H1 (cell line): ENCODE measurements around the gene GRIFIN. TPM values are rescaled to one million over a fixed set of nuclear protein-coding genes. Genes with fewer than 3 reads are reported as not detected.

ENCODE experiments used
- BCL11A ChIP-seq, 2 experiments: IDR thresholded peaks; one replicate each; pipeline ENCODE4 v1.6.1; 2011; ENCODE audit warnings: low read depth in 2 of 2, low read length in 2 of 2, mild to moderate bottlenecking in 2 of 2
- E2F6 ChIP-seq: IDR thresholded peaks from 2 replicates; pipeline ENCODE4 v1.6.1; 2012; ENCODE audit warnings: inconsistent platforms
- FOSL1 ChIP-seq: IDR thresholded peaks from 2 replicates; pipeline ENCODE4 v1.6.1; 2011; ENCODE audit warnings: mild to moderate bottlenecking, low read depth, low read length, moderate library complexity; ENCODE audit not compliant: insufficient read depth
- GTF2F1 ChIP-seq: IDR thresholded peaks from 2 replicates; pipeline ENCODE4 v1.6.1; 2012; ENCODE audit warnings: low read depth, low read length, improper control_type of control experiment, borderline replicate concordance
- KDM4A ChIP-seq: IDR thresholded peaks from one replicate; pipeline ENCODE4 v1.7.1; 2012; ENCODE audit warnings: low read depth, mild to moderate bottlenecking, moderate library complexity, low read length, inconsistent platforms; ENCODE audit not compliant: severe bottlenecking
- SRF ChIP-seq: IDR thresholded peaks from 2 replicates; pipeline ENCODE4 v1.6.1; 2011; ENCODE audit warnings: mild to moderate bottlenecking, low read depth, low read length, moderate library complexity
- TCF12 ChIP-seq: IDR thresholded peaks from 2 replicates; pipeline ENCODE4 v1.6.1; 2011; ENCODE audit warnings: low read depth, mild to moderate bottlenecking, low read length
- polyA plus RNA-seq, 7 experiments: library from polyadenylated mRNA; depleted of rRNA in 3 of 7; stranded (reverse) in 5 of 7; unstranded in 2 of 7; fragments of >200 nt in 5 of 7; fragments of 200-250 nt in 2 of 7; gene quantifications; 1 replicate in 5 of 7; 2 replicates in 1 of 7; 4 replicates in 1 of 7; pipeline versions ENCODE4 v1.2.1 to v1.2.3, GENCODE V29; 2011 to 2013; ENCODE audit warnings: missing spikeins in 2 of 7, mixed read lengths in 2 of 7
- total RNA-seq: library from RNA; stranded (reverse); fragmentation: NEBNext Ultra II Directional; extraction: Animal tissue kit (Norgen Biotek cat#: 25700); gene quantifications from 2 replicates; pipeline ENCODE4 v1.2.1, GENCODE V29; 2021
- TF ChIP-seq, protein P1 (sequence below): IDR thresholded peaks from 2 replicates; pipeline ENCODE4 v1.6.1; 2011; ENCODE audit warnings: low read length, improper control_type of control experiment
- TF ChIP-seq, protein P2 (sequence below): IDR thresholded peaks from 2 replicates; pipeline ENCODE4 v1.6.1; 2011; ENCODE audit warnings: low read depth, mild to moderate bottlenecking, low read length; ENCODE audit not compliant: insufficient read depth

The GRIFIN gene
- total and polyA plus RNA-seq, 2 of the 8 experiments (the other 6 are each of a cell fraction or from before 2014, with no cell fraction given) = not detected

DNA sequence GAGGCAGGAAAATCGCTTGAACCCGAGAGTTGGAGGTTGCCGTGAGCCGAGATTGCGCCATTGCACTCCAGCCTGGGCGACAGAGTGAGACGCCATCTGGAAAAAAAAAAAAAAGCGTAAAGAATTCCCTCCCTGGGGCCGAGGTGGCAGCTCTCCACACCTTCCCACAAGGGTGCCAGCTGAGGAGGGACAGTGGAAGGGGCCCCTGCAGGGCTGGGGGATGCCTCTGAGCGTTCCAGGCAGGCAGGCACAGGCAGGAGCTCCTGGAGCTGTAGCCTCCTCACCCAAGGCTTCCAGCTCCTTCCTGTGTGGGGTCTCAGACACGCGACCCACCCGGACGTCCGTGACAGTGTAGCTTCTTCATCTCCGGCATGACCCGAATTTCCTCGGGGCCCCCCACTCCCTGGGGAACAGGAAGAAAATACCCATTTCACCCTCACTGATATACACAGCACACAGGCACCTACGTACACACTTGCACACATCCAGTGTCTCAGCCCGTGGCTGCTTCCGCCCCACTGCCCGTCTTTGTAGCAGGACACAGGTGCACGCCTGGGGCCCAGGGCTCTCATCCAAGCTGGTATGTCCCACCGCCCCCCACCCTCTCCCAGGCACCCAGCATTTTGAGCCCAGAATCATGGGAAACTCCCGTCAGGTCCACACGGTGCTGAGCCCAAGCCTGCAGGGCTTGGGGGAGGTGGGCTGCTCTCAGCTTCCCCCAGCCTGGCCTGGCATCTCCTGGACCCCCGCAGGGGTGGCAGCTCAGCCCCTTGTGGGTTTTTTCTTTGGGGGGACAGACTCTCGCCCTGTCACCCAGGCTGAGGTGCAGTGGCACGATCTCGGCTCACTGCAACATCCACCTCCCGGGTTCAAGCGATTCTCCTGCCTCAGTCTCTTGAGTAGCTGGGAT is 25.7 kb downstream of the GRIFIN start (continued):
- TF ChIP-seq, protein P1, sequence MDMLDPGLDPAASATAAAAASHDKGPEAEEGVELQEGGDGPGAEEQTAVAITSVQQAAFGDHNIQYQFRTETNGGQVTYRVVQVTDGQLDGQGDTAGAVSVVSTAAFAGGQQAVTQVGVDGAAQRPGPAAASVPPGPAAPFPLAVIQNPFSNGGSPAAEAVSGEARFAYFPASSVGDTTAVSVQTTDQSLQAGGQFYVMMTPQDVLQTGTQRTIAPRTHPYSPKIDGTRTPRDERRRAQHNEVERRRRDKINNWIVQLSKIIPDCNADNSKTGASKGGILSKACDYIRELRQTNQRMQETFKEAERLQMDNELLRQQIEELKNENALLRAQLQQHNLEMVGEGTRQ = no peak
- TF ChIP-seq FOSL1 (no peak), GTF2F1 (no peak), SRF (no peak), KDM4A (no peak), E2F6 (no peak), BCL11A (IDR thresholded peaks at IDR 0.05; ENCODE audit: low read depth in 2 of 2, low read length in 2 of 2) (no peak), TCF12 (no peak)
- TF ChIP-seq, protein P2, sequence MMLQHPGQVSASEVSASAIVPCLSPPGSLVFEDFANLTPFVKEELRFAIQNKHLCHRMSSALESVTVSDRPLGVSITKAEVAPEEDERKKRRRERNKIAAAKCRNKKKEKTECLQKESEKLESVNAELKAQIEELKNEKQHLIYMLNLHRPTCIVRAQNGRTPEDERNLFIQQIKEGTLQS = no peak
